GM18873 (cell line): ENCODE measurements around the gene PTPA.

Experiments used
- ATAC-seq: cut with Tn5 transposase; IDR thresholded peaks from one replicate; pipeline ENCODE4 v1.9.1; 2021; ENCODE audit warnings: mild to moderate bottlenecking, moderate library complexity, moderate number of reproducible peaks; ENCODE audit not compliant: unreplicated experiment, low FRiP score

Gene PTPA

DNA sequence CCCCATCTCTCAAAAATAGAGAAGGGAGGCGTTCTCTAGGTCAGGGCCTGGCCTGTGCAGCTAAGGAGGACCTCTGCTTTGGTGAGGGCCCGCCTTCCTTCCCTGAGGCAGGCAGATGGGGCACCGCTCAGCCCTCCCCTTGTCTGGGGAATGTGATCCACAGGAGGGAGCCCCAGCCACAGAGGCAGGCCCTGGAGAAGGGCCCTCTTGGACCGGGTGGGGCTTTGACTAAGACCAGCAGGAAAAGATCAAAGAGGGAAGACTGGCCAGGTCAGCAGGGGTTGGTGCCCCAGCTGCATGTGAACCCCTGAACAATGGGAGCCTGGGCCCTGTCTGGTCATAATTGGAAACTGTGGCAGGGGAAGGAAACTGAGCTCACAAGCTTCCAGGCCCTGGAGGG is 21.9 kb downstream of the PTPA start:
- ATAC-seq: no peak

DNA sequence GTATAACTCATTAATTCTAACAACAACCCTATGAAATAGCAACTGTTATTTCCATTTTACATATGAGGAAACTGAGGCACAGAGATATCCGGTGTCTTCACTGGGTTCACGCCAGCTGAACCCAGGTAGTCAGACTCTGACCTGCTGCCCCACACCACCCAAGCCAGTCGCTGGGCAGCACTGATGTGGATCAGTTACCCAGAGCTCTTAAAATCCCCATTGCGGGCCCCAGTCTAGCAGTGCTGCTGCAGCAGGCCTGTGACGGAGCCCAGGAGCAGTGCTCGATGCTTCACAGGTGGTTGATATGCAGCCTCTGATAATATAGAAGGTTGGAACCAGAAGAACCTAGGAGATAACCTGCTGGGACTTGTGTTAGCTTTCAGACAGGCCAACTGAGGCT is 24.3 kb downstream of the PTPA start:
- ATAC-seq: no peak

DNA sequence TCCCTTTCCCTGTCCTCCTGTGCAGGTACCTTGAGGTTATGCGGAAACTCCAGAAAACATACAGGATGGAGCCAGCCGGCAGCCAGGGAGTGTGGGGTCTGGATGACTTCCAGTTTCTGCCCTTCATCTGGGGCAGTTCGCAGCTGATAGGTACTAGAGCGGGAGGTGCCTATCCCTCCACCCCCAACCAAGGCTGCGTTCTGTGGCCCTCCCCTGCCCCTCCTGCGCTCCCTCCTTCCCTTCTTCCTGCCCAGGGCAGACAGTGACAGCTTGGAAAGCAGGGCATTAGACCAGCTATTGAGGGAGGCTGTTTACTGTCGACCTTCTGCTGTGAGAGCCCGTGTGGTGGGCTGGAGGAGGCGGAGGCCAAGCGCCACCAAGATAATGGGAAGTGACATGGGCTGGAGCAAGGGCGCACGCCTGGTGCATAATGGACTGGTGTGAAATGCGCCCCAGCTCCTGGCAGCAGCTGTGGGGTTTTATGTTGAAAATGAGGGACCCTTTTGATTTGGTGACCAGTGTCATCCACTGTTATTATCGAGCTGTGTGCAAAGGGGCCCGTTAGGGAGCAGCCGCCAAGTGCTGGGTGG is 25.3 kb downstream of the PTPA start:
- no peak for ATAC-seq

DNA sequence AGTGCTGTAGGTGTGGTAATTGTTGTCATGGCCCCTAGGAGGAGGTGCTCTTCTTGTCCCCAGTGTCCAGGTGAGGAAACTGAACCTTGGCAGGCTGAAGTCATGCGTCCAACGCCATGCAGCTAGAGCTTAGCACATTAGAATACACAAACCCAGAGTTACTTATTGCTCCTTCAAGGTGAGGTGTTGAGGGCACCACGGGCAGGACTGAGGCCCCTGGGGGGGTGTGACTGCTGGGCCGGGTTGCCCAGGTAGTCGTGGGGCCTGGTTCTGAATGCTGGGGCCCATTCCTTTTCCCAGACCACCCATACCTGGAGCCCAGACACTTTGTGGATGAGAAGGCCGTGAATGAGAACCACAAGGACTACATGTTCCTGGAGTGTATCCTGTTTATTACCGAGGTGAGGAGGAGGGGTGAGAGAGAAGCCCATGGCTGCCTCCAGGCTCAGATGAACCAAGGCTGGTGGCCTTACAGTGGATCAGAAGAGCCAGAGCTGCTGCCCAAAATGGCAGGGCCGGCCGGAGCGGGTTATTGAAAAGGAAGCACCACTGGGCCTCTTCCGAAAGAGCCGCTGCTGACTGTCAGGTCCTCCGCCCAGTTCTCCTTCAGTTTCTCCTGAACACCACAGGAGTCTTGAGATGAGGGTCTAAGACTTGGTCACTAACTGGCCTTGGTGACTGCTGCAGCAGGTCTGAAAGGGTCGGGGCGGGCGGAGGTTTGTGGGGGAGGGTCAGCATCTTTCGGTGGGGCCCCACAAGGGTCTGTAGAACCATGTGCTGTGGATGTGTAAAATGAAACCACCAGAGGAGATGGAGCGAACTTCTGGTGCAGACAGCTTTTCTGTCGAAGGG is 26.3 kb downstream of the PTPA start:
- no peak for ATAC-seq

DNA sequence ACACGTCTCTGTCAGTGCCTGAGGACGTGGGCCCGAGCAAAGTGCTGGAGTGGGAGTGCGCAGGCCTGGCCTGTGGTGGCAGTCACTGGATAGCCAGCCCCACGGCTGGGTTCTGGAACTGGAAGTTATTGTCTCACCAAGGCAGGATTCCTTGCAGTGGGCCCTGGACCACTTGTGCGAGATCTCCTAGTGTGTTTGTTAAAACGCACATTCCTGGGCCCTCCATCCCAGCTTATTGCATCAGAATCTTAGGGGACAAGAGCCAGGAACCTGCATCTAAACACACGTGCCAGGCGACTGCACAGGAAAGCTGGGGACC is 26.9 kb downstream of the PTPA start:
- no peak for ATAC-seq

DNA sequence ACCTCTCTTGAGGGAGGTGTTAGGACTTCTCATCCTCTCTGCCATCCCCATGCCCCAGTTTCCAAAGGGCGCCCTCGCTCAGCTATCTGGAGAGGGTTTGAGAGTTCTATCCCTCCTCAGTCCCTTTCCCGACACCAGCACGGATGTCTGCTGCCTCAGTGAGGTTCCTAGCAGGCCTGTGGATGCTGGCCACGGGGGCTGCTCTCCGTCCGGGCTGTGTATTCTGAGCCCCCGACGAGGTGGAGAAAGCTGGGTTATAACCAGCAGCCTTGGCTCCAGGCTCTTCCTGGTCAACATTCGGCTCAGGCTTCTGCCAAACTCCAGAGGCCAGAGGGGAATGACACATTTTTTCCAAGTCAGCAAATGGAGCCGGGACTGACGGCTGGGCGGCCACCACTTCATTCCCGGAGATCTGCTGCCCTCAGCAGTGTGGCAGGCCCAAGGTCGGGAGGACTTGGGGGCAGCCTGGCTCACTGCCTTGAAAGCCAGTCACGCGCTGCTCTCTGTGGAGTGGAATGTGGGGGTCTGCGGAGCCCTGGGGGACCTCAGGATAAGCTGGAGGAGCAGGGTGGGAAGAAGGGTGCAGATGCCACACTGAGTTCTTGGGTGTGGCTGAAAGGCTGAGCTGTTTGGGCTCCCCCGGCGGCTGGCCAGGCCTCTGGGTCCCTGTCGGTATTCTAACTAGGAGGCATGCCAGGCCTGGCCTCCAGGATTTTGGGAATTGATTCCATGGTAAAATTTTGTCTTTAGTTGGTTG is 27.4 kb downstream of the PTPA start:
- ATAC-seq: no peak

DNA sequence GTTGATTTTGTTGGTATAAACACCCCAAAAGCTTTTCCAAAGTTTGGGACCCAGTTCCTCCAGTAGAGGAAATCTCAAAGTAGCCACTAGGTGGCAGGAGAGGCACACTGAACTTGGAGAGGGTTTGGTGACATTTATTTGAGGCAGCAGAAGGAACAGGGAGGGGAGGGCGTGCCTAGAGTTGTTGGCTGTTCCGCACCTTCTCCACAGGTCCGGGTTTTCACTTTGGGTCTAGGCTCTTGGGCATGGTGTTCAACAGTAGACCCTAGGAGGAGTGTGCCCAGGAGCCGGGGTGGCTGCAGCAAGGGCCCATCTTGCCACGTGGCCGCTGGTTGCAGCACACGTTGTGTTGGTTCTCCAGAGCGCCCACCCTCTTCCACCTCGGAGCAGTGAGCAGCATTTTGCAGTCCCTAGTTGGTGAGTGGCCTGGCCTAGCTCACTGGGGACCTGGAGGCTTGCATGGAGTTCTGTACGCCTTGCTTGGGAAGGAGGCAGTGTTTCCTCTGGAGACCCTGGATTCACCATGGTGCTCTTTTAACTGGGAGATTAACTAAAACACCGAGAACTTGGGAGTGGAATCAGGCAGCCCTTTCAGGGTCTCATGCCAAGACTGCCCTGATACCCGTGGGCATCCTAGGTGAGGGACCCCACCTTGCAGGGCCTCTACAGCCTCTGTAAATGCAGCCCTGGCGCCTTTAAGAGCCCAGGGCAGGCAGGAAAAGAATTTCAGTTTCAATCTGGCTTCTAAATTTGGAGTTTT is 28.2 kb downstream of the PTPA start:
- no peak for ATAC-seq

DNA sequence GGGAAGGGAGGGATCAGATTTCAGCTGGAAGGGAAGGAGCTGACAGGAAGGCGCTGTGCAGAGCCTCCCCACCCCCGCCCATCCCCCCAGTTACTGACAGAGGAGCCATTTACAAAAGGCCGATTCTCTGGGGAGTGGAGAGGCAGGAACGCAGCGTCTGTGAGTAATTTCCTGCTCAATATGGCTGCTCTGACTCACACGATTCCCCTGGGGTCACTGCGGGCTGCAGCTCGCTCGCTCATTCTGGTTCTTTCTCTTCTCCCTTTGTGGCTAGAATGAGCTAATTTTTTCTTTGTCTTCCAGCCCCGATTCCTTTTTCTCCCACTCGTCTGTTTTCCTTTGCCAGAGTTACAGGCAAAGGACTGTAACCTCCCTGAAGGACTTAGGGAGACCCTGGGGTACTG is 28.8 kb downstream of the PTPA start:
- peak; percentile 39 for ATAC-seq

DNA sequence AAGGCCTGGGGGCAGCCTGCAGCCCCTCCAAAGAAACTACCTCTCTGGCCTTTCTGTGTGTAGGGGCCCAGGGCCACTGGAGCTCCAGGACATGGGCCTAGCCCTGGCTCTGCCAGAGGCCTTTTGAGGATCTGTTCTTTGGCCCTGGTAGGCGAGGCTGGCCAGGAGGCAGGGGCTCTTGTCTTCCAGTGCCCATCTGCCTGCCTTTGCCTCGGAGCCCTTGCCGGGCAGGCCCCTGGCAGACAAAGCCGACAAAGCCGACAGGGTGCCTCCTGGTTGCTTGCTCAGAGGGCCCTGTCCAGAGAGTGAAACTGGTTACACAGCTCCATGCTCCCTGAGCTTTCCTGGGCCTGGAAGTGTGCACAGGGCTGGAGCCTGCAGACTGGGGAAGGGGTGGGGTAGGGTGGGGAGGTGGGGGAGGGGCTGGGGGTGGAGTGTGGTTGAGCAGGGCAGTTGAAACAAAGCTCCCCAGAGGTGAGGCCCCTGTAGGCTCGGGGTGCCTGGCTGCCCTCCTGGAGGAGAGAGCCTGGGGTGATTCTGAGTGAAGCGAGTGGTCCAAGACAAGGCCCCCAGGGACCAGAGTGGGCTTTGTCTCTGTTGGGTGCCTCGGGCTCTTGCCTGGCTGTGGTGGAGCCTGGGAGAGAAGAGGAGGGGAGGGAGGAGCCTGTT is 29.3 kb downstream of the PTPA start:
- ATAC-seq: peak; percentile 7

DNA sequence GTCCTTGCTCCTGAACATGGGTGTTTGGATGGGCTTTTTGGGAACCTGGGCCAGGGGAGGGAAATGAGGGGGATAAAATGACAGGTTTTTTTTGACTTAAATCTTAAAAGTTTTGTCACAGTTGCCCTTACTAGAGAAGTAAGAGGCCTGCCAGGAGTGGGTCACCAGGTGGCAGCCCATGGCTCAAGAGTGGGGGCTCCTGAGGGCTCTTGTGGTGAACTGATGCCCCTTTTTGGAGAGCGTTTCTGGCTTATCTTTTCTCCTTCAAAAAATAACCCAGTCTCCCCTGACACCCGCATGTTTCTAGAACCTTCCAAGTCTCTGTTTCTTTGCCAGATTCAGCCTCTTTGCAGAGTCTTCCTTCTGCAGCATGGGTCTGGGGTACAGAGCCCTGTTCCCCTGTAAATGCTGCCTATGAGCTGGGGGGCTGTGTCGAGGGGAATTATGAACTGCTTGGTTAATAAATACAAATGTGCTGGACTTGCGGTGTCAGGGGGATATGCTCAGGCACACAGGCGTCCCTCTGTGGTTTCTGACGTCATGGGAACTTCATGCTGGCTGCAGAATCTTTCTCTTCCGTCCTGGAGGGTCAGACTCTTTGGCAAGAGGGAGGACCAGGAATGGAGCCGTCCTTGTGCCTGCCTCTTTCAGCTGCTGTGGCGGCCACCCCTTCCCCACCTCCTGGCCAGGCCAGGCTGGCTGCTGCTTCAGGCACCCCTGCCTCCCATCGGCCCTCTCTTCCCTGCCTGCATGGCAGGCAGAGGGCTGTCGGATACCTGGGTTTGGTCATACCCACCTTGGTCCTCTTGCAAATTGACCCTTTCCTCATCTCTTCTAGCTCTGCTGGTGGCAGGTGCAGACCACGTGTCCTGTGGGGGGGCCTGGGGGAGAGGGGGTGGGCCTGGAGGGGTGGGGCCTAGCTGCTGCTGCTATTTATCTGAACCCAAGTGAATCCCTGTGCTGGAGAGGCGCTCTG is 30.1 kb downstream of the PTPA start:
- ATAC-seq: peak; percentile 33

DNA sequence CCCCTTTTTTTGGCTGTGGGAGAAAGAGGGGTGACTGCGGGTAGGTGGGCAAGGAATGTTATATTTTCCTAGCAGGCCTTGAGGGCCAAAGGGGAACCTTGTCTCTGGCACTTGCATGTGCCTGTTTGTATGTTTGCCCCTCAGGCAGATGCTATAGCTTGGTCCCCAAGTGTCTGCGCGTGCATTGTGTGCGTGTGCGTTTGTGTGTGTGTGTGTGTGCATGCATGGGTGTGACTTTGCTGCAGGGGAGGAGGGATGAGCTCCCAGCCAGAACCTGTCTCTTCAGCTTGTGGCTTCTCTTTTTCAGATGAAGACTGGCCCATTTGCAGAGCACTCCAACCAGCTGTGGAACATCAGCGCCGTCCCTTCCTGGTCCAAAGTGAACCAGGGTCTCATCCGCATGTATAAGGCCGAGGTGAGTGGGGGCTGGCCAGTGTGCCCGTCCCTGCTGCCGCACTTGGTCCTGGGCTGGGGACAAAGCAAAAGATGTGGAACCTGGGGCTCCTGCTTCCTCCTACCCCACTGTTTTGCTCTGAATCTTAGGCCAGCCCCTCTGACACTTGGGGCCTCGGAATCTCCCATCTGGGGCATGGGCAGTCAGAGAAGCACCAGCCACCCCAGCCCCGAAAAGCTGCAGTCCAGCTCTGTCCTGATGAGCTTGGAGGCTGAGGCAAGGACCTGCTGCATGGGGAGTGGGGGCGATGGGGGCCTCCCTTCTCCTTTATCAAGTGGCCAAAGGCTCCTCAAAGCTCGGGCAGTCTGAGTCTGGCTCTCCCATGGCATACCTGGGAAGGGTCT is 31.1 kb downstream of the PTPA start:
- ATAC-seq: no peak

DNA sequence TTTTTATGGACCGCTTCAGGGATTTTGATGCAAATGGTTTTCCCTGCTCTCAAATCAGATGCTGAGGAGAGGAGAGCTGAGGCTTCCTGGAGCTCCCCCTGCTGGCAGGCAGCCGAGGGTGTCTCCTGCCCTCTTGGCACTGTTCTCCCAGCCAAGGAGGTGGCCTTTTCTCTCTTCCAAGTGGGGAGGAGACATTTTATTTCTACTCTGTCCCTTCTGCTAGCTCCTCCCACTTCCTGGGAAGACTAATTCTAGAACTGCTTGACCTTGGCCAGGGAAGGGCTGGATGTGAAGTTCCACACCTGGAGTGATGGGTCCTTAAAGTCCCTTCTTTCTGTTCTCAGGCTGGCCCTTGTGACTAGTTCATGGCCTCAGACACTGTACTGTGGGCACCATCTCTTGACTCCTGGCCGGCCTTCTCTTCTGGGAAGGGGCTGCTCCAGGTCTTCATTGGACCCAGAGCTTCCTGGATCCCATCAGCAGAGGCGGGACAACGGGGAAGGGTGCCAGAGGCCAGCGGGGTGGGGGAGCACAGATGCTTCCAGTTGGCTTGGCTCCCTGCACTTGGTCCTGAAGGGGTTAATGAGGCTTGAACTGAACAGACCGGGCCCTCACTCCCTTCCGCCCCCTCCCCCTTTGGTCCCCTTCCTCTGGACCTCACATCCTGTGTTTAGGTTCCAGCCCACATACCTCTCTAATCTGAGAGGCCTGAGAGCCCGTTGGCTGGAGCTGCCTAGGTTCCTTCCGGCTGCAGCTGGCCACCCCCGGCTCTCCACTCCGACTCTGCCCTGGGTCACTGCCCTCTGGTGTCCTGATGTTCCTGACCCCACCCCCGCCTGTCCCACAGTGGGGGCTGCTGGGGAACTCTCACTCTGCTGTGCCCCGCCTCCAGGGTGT is 32.1 kb downstream of the PTPA start:
- ATAC-seq: no peak

DNA sequence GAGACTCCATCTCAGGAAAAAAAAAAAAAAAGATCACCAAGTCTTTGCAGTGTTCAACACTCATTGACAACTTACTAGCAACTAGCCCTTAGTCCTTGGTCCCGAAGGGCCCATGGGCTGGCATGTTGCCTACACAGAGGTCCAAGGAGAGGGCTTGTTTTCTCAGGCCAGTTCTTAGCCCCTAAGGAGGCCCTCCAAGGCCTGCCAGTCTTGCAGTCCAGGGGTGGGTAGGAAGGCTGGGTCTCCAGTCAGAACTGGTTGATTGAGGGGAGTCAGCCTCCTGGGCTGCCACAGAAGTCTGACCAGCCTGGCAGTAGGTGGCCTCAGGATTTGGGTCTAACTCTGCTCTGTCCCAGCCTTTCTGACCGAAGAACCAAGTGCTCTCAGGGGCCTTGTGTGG is 34.1 kb downstream of the PTPA start:
- no peak for ATAC-seq

DNA sequence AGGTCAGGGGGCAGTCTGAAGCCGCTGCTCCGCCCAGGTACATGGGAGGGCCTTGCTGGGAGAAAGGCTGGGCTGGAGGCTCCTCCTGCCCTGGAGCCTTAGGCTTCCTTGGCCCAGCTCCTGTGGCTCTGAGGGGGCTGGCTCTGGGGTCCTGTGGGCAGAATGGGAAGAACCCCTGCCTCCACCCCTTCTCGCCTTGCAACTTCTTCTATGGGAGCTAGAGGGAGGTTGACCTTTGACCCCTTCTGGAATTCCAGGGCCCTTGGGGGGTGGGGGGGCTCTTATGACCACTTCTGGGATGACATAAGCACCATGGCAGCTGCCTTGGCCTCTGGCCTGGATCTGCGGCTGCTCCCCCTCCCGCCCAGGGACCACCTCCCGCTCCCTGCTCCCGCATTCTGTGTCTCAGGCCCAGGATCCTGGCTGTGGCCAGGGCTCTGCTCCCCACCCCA is 34.7 kb downstream of the PTPA start:
- ATAC-seq: no peak

DNA sequence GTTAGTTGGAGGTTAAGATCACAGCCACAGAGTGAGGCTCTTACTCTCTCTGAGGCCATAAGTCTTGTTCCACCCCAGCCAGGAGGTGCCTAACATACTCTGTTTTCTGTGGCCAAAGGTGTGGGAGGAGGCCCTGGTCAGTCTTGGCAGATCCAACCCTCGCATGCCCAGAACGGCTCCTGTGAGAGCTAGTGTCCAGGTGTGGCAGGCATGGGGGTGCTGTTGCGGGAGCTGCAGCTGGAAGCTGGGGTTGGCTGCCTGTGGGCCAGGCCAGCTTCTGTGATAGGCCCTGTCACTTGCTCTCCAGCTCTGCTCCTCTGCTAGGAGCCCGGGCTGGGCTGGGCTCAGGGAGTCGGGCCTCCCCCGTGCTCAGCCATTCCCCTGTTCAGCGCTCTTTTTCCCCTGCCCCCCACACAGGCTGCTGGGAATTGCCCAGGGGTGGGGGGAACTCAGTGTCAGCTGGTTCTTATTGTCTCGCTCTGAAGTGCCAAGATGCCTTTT is 35.3 kb downstream of the PTPA start:
- ATAC-seq: no peak

DNA sequence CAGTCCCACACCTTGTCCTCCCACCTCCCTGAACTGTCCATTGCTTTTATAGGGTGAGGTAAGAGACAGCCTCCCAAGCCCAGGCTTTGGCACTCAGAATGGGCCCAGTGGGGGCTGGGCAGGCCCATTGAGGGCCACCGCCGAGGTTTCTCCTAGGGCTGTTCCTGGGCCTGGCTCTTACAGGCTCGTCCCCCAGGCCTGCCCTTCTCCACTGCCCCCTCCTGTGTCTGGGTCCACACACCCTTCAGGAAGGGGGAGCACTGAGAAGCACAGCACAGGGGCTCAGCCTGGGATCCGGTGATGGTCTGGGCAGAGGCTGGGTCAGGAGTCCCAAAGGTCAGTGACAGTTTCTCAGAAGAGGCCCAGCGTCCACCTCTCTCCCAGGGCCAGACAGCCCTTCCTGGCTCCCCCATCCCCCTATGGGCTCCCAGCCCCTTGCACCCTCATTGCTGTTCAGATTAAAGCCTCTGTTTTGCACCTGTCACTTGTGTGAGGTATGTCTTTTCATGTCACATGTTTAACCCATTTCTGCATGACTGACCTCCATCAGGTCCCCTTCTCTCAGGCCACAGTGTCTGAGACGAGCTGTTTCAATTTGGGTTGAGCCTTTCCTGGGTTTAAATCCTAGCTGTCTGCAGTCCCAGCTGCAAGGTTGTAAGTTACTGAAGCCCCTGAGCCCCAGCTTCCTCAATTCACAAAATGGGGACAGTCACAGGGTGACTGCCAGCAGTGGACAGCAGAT is 37.4 kb downstream of the PTPA start:
- ATAC-seq: no peak

DNA sequence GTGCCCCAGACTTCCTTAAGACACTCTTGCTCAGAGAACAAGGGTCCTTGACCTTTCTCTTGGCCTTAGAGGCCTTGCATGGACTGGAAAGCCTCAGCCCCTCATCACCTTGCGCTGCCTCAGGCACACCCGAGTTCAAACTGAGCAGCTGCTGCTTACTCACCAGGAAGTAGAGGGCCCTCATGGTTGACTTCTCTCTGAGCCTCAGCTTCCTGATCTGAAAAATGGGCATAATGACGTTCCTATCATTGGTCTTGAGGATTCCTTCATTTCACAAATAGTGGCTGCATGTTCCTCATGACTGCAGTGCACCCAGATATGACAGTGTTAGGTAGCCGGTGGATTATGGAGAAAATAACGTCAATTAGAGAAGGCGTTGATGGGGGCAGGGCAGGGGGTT is 38.2 kb downstream of the PTPA start:
- no peak for ATAC-seq
